HCT116 (cell line): Measurements from ENCODE around the gene RPS6KA2. TPM values are rescaled to one million over a fixed set of nuclear protein-coding genes. Genes with fewer than 3 reads are reported as not detected.

ENCODE experiments used
- ATAC-seq: fragments of 200-7000 bp; cut with Tn5 transposase; 2 replicates; pipeline ENCODE4 v1.9.1; 2020; ENCODE audit warnings: mild to moderate bottlenecking, moderate library complexity
- BruUV-seq: library from RNA; stranded (reverse); fragments of 400-500 nt; replicated peaks from 2 replicates; lab custom pipeline; 2021; lab: Mats Ljungman, UMichigan
- CTCF ChIA-PET: fragments of 300-600 bp; sonication (Branson Sonifier 250); formaldehyde crosslinking; loops from one replicate; lab custom pipeline; 2021; ENCODE audit warnings: antibody characterized with exemption; lab: Charles Lee
- POLR2A ChIA-PET: fragments of 300-600, 350-600 bp; sonication (Branson Sonifier 250); formaldehyde crosslinking; loops from one replicate; lab custom pipeline; 2021; ENCODE audit warnings: antibody characterized with exemption; lab: Charles Lee
- RAD21 ChIA-PET, 2 experiments: fragments of 300-600 bp; sonication (Branson Sonifier 250); formaldehyde crosslinking; loops; one replicate each; lab custom pipeline; 2023; ENCODE audit warnings: low total read pairs in 2 of 2; ENCODE audit not compliant: uncharacterized antibody in 2 of 2, unreplicated experiment in 2 of 2, low non-redundant PET in 1 of 2; lab: Charles Lee
- DNase-seq: peaks from one replicate; pipeline ENCODE4 v3.0.0-alpha.2; 2010; ENCODE audit warnings: low read depth, low spot score
- H2AFZ ChIP-seq: fragments of 200-600 bp; shearing (Covaris generic), sonication (generic); 2 replicates; pipeline ENCODE4 v1.6.1; 2017; ENCODE audit warnings: low read depth, mixed run types, mixed read lengths, antibody characterized with exemption, low read length; ENCODE audit not compliant: poor library complexity, severe bottlenecking
- H3K27ac ChIP-seq: 2 replicates; pipeline ENCODE4 v1.5.1; 2012; ENCODE audit warnings: low read depth, low read length
- H3K27me3 ChIP-seq: fragments of 200-600 bp; sonication (generic); 2 replicates; pipeline ENCODE4 v1.6.1; 2016; ENCODE audit warnings: mixed run types, low read length, mixed read lengths; ENCODE audit not compliant: insufficient read depth
- H3K36me3 ChIP-seq, 2 experiments: fragments of 200-500 bp in 1 of 2; fragments of 200-600 bp in 1 of 2; sonication (Bioruptor generic) in 1 of 2; sonication (generic) in 1 of 2; 2 replicates each; pipeline versions ENCODE4 v1.5.1 to v1.6.1; 2014 to 2016; ENCODE audit warnings: low read length in 2 of 2, inconsistent platforms in 1 of 2, mixed read lengths in 1 of 2, mixed run types in 1 of 2; ENCODE audit not compliant: insufficient read depth in 2 of 2, control insufficient read depth in 1 of 2
- H3K4me1 ChIP-seq, 2 experiments: fragments of 200-600 bp in 1 of 2; sonication (generic) in 1 of 2; 2 replicates each; pipeline versions ENCODE4 v1.5.1 to v1.6.1; 2012 to 2017; ENCODE audit warnings: low read length in 2 of 2, inconsistent platforms in 1 of 2, mild to moderate bottlenecking in 1 of 2, mixed read lengths in 1 of 2, mixed run types in 1 of 2, moderate library complexity in 1 of 2; ENCODE audit not compliant: insufficient read depth in 2 of 2, control insufficient read depth in 1 of 2
- H3K4me2 ChIP-seq: fragments of 200-600 bp; sonication (generic); 2 replicates; pipeline ENCODE4 v1.6.1; 2017; ENCODE audit warnings: mixed run types, low read length, mixed read lengths
- H3K4me3 ChIP-seq, 2 experiments: fragments of 200-600 bp in 1 of 2; sonication (generic) in 1 of 2; replicated peaks in 1 of 2; 2 replicates each; pipeline ENCODE4 v1.5.1; 2011 to 2016; ENCODE audit warnings: low read length in 2 of 2, control low read depth in 1 of 2, low read depth in 1 of 2, mild to moderate bottlenecking in 1 of 2, mixed read lengths in 1 of 2, mixed run types in 1 of 2
- H3K79me2 ChIP-seq: fragments of 200-600 bp; sonication (generic); 2 replicates; pipeline ENCODE4 v1.6.1; 2017; ENCODE audit warnings: mild to moderate bottlenecking, mixed run types, low read length, moderate library complexity, mixed read lengths; ENCODE audit not compliant: insufficient read depth
- H3K9ac ChIP-seq: fragments of 200-600 bp; sonication (generic); 2 replicates; pipeline ENCODE4 v1.6.1; 2016; ENCODE audit warnings: low read length, mixed read lengths
- H3K9me2 ChIP-seq: fragments of 200-600 bp; sonication (generic), shearing (Covaris generic); 2 replicates; pipeline ENCODE4 v1.6.1; 2017; ENCODE audit warnings: mixed run types, mild to moderate bottlenecking, moderate library complexity; ENCODE audit not compliant: insufficient read depth
- H3K9me3 ChIP-seq, 2 experiments: fragments of 200-500 bp in 1 of 2; fragments of 200-600 bp in 1 of 2; sonication (Bioruptor generic) in 1 of 2; sonication (generic) in 1 of 2; 2 replicates each; pipeline ENCODE4 v1.6.1; 2014 to 2017; ENCODE audit warnings: low read length in 2 of 2, mixed read lengths in 2 of 2, inconsistent platforms in 1 of 2, low read depth in 1 of 2, mild to moderate bottlenecking in 1 of 2, mixed run types in 1 of 2, moderate library complexity in 1 of 2; ENCODE audit not compliant: control insufficient read depth in 1 of 2, insufficient read depth in 1 of 2
- H4K20me1 ChIP-seq: fragments of 200-600 bp; sonication (generic), shearing (Covaris generic); 2 replicates; pipeline ENCODE4 v1.6.1; 2017; ENCODE audit warnings: mixed run types, mild to moderate bottlenecking, moderate library complexity; ENCODE audit not compliant: insufficient read depth
- CBX3 ChIP-seq: IDR thresholded peaks from 2 replicates; pipeline ENCODE4 v1.6.1; 2012; ENCODE audit warnings: low read depth
- EGR1 ChIP-seq: IDR thresholded peaks from 2 replicates; pipeline ENCODE4 v1.6.1; 2012; ENCODE audit warnings: low read depth
- ELF1 ChIP-seq: IDR thresholded peaks from 2 replicates; pipeline ENCODE4 v1.6.1; 2012; ENCODE audit warnings: low read depth, borderline replicate concordance
- EZH2 ChIP-seq: fragments of 200-600 bp; sonication (generic); IDR thresholded peaks from 2 replicates; pipeline ENCODE4 v1.6.1; 2017; ENCODE audit warnings: antibody characterized with exemption, mixed run types
- EZH2phosphoT487 ChIP-seq: fragments of 200-600 bp; IDR thresholded peaks from 2 replicates; pipeline ENCODE4 v1.6.1; 2018; ENCODE audit warnings: antibody characterized with exemption, borderline replicate concordance
- JUND ChIP-seq: IDR thresholded peaks from 2 replicates; pipeline ENCODE4 v1.6.1; 2012
- POLR2A ChIP-seq: IDR thresholded peaks from 2 replicates; pipeline ENCODE4 v1.7.0; 2011; ENCODE audit warnings: borderline replicate concordance; ENCODE audit not compliant: insufficient read depth, insufficient read length; ENCODE audit errors: extremely low read depth
- POLR2AphosphoS5 ChIP-seq: IDR thresholded peaks from 2 replicates; pipeline ENCODE4 v1.6.1; 2011; ENCODE audit warnings: mild to moderate bottlenecking, low read depth, low read length, moderate library complexity
- RAD21 ChIP-seq: IDR thresholded peaks from 2 replicates; pipeline ENCODE4 v1.6.1; 2012; ENCODE audit warnings: low read depth, mild to moderate bottlenecking
- SIN3A ChIP-seq: IDR thresholded peaks from 2 replicates; pipeline ENCODE4 v1.6.1; 2012; ENCODE audit warnings: low read depth
- SRF ChIP-seq: IDR thresholded peaks from 2 replicates; pipeline ENCODE4 v1.6.1; 2012; ENCODE audit warnings: low read depth
- YY1 ChIP-seq: IDR thresholded peaks from 2 replicates; pipeline ENCODE4 v1.6.1; 2011; ENCODE audit warnings: low read length, low read depth, moderate library complexity, mild to moderate bottlenecking; ENCODE audit not compliant: insufficient replicate concordance; ENCODE audit errors: extremely low read depth
- ZBTB33 ChIP-seq: IDR thresholded peaks from 2 replicates; pipeline ENCODE4 v1.6.1; 2011; ENCODE audit warnings: mild to moderate bottlenecking, low read length, moderate library complexity; ENCODE audit not compliant: insufficient replicate concordance; ENCODE audit errors: extremely low read depth
- ZFX ChIP-seq: fragments of 450-650 bp; IDR thresholded peaks from 2 replicates; pipeline ENCODE4 v1.6.1; 2017
- intact Hi-C: fragments of 100-400 bp; cut with micrococcal nuclease; formaldehyde crosslinking; loops from 2 replicates; pipeline ENCODE4 v1.10.0; 2022
- total RNA-seq: library from RNA; stranded (reverse); gene quantifications from one replicate; pipeline ENCODE4 v1.2.1, GENCODE V29; 2021; ENCODE audit not compliant: unreplicated experiment
- TF ChIP-seq, protein P1 (sequence below), 3 experiments: fragments of 200-600 bp in 1 of 3; sonication (generic) in 1 of 3; IDR thresholded peaks in 2 of 3; conservative IDR thresholded peaks in 1 of 3; 2 replicates each; pipeline ENCODE4 v1.5.1; 2012 to 2017; ENCODE audit warnings: low read depth in 2 of 3, low read length in 2 of 3, antibody characterized with exemption in 1 of 3, borderline replicate concordance in 1 of 3, control low read depth in 1 of 3, mild to moderate bottlenecking in 1 of 3, mixed read lengths in 1 of 3, mixed run types in 1 of 3, moderate library complexity in 1 of 3; ENCODE audit not compliant: insufficient read depth in 1 of 3
- TF ChIP-seq, protein P2 (sequence below): IDR thresholded peaks from 2 replicates; pipeline ENCODE4 v1.6.1; 2012

Gene RPS6KA2
- total RNA-seq, 1 experiment from 2014 or later = 8.5 TPM

GRCh38 chr6:166486536-166486880 is 140.5 kb downstream of the RPS6KA2 start:
- H3K27ac ChIP-seq = no peak overlapping the region
- H3K4me2 ChIP-seq = no peak overlapping the region
- H3K36me3 ChIP-seq = no peaks in the 10 kb centered on the region
- H3K9me2 ChIP-seq = no peaks in the 10 kb centered on the region
- POLR2A ChIA-PET = no interaction called here
- no peak overlapping the region for H2AFZ ChIP-seq
- H3K4me1 ChIP-seq = peaks cover 0 to 7% of the 10 kb centered on the region in 2 experiments; a peak in 2 of 4 replicates
- intact Hi-C loops = no loop called here
- TF ChIP-seq SIN3A (no peak), POLR2A (no peak), ZFX (no peak), POLR2AphosphoS5 (no peak), CBX3 (no peak), SRF (no peak), ZBTB33 (no peak), ELF1 (no peak), EZH2 (no peak), EGR1 (no peak), JUND (no peak), RAD21 (no peak), YY1 (no peak), EZH2phosphoT487 (no peak)
- TF ChIP-seq, protein P1, sequence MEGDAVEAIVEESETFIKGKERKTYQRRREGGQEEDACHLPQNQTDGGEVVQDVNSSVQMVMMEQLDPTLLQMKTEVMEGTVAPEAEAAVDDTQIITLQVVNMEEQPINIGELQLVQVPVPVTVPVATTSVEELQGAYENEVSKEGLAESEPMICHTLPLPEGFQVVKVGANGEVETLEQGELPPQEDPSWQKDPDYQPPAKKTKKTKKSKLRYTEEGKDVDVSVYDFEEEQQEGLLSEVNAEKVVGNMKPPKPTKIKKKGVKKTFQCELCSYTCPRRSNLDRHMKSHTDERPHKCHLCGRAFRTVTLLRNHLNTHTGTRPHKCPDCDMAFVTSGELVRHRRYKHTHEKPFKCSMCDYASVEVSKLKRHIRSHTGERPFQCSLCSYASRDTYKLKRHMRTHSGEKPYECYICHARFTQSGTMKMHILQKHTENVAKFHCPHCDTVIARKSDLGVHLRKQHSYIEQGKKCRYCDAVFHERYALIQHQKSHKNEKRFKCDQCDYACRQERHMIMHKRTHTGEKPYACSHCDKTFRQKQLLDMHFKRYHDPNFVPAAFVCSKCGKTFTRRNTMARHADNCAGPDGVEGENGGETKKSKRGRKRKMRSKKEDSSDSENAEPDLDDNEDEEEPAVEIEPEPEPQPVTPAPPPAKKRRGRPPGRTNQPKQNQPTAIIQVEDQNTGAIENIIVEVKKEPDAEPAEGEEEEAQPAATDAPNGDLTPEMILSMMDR (IDR thresholded peaks at IDR 0.05 in 2 of 3, conservative IDR thresholded peaks at IDR 0.05 in 1 of 3; ENCODE audit: borderline replicate concordance in 1 of 3, insufficient read depth in 1 of 3, low read depth in 2 of 3, low read length in 2 of 3) = no peak
- TF ChIP-seq, protein P2, sequence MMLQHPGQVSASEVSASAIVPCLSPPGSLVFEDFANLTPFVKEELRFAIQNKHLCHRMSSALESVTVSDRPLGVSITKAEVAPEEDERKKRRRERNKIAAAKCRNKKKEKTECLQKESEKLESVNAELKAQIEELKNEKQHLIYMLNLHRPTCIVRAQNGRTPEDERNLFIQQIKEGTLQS = no peak
- ATAC-seq = no peak
- no peak overlapping the region for H3K9ac ChIP-seq
- H3K27me3 ChIP-seq = no peaks in the 10 kb centered on the region
- no peaks in the 10 kb centered on the region for H3K9me3 ChIP-seq
- H4K20me1 ChIP-seq = no peaks in the 10 kb centered on the region
- CTCF ChIA-PET = no interaction called here
- RAD21 ChIA-PET = no interaction called here
- H3K4me3 ChIP-seq = no peak overlapping the region
- BruUV-seq = no TSS peak
- H3K79me2 ChIP-seq = no peaks in the 10 kb centered on the region
- no peak for DNase-seq
